ENCODE data around the gene CABYR. TPM values are rescaled to one million over a fixed set of nuclear protein-coding genes. Genes with fewer than 3 reads are reported as not detected.

The CABYR gene
- polyA plus RNA-seq, 1 of the 3 experiments (the other 2 are of a cell fraction): 15.2 TPM

- CTCF ChIA-PET: interaction anchor here (0.6 to 1.6 kb wide), 2 partner anchors 17 to 452 kb away, joined by 3 to 5 read pairs; no protein-coding TSS in a partner anchor
- Histone ChIP-seq H4K20me1 (ENCODE audit: insufficient read depth) (no peaks in the 10 kb centered on the region), H3K9me2 (no peaks in the 10 kb centered on the region), H3K36me3 (replicated peaks in 1 of 2; ENCODE audit: control insufficient read depth in 1 of 2, insufficient read depth in 2 of 2, low read length in 1 of 2) (peaks cover 36 to 62% of the 10 kb centered on the region in 2 experiments), H3K9ac (no peak overlapping the region), H3K27me3 (ENCODE audit: insufficient read depth) (no peaks in the 10 kb centered on the region), H3K4me3 (ENCODE audit: low read depth in 2 of 2, low read length in 1 of 2) (no peak overlapping the region), H3K9me3 (no peaks in the 10 kb centered on the region), H3K4me1 (ENCODE audit: control insufficient read depth in 1 of 2, insufficient read depth in 2 of 2, low read depth in 1 of 2, low read length in 1 of 2) (no peaks in the 10 kb centered on the region; a peak in 1 of 4 replicates), H3K4me2 (no peak overlapping the region), H3F3A (replicated peaks; ENCODE audit: insufficient read depth) (no peaks in the 10 kb centered on the region), H3K27ac (ENCODE audit: low read depth in 2 of 2, low read length in 1 of 2) (no peak overlapping the region), H3K79me2 (ENCODE audit: insufficient read depth) (no peaks in the 10 kb centered on the region), H2AFZ (ENCODE audit: low read depth) (no peak overlapping the region)
- POLR2A ChIA-PET: no interaction called here
- no peak for DNase-seq
- TF ChIP-seq TAF1 (IDR thresholded peaks at IDR 0.05; ENCODE audit: borderline replicate concordance, low read depth, low read length): no peak
- no peak for TF ChIP-seq MAX (IDR thresholded peaks at IDR 0.05; ENCODE audit: low read depth)
- TF ChIP-seq PBX3 (IDR thresholded peaks at IDR 0.05): no peak
- no peak for TF ChIP-seq GATA2 (CRISPR knock-in tag; IDR thresholded peaks at IDR 0.05)
- no peak for TF ChIP-seq EP300 (IDR thresholded peaks at IDR 0.05; ENCODE audit: borderline replicate concordance in 1 of 2, low read depth in 1 of 2, low read length in 1 of 2)
- no peak for TF ChIP-seq RFX5 (IDR thresholded peaks at IDR 0.05; ENCODE audit: low read length)
- no peak for TF ChIP-seq GABPA (IDR thresholded peaks at IDR 0.05; ENCODE audit: low read depth)
- no peak for TF ChIP-seq NRF1 (IDR thresholded peaks at IDR 0.05; ENCODE audit: low read depth, low read length)
- no peak for TF ChIP-seq SIN3A (IDR thresholded peaks at IDR 0.05; ENCODE audit: borderline replicate concordance, low read depth, low read length)
- TF ChIP-seq, protein P1, sequence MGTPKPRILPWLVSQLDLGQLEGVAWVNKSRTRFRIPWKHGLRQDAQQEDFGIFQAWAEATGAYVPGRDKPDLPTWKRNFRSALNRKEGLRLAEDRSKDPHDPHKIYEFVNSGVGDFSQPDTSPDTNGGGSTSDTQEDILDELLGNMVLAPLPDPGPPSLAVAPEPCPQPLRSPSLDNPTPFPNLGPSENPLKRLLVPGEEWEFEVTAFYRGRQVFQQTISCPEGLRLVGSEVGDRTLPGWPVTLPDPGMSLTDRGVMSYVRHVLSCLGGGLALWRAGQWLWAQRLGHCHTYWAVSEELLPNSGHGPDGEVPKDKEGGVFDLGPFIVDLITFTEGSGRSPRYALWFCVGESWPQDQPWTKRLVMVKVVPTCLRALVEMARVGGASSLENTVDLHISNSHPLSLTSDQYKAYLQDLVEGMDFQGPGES (IDR thresholded peaks at IDR 0.05; ENCODE audit: low read depth, low read length): no peak
- no peak for TF ChIP-seq ELF1 (IDR thresholded peaks at IDR 0.05)
- no peak for TF ChIP-seq YY1 (IDR thresholded peaks at IDR 0.05; ENCODE audit: low read depth)
- 98% methylated on average over 5 of the region's 5 CpGs for WGBS (ENCODE audit: low lambda C conversion rate)
Observed at GRCh38 chr18:24160086-24160485, 21.2 kb downstream of the CABYR start.

DNA sequence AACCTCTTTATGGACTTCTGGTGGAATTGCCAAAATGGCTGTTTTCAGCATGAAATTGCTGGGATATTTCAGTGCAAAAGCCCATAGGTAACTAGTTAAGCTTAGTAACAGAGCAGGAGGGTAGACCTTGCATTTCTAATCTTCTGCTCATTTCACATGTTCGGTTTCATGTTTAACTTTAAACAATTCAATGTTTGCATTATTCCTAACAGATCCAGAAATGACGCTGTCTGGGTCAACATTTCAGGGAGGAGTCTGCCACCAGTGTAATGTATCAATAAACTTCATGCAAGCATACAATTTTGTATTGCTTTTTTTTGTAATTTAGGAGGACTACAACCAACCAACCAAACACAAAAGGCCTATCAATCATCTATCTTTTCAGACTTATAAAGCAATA is 22.4 kb downstream of the CABYR start:
- H3K4me2 ChIP-seq: no peak overlapping the region
- POLR2A ChIA-PET: no interaction called here
- no peaks in the 10 kb centered on the region for H3K9me3 ChIP-seq
- H3K9me2 ChIP-seq: no peaks in the 10 kb centered on the region
- no peak for DNase-seq
- H3K27ac ChIP-seq (ENCODE audit: low read depth in 2 of 2, low read length in 1 of 2): no peak overlapping the region
- no peaks in the 10 kb centered on the region for H3K27me3 ChIP-seq (ENCODE audit: insufficient read depth)
- no peaks in the 10 kb centered on the region for H3K79me2 ChIP-seq (ENCODE audit: insufficient read depth)
- 91% methylated on average over 2 of the region's 2 CpGs for WGBS (ENCODE audit: low lambda C conversion rate)
- no peaks in the 10 kb centered on the region for H4K20me1 ChIP-seq (ENCODE audit: insufficient read depth)
- H2AFZ ChIP-seq (ENCODE audit: low read depth): no peak overlapping the region
- no peaks in the 10 kb centered on the region for H3F3A ChIP-seq (replicated peaks; ENCODE audit: insufficient read depth)
- H3K4me3 ChIP-seq (ENCODE audit: low read depth in 2 of 2, low read length in 1 of 2): no peak overlapping the region
- H3K4me1 ChIP-seq (ENCODE audit: control insufficient read depth in 1 of 2, insufficient read depth in 2 of 2, low read depth in 1 of 2, low read length in 1 of 2): no peaks in the 10 kb centered on the region; a peak in 1 of 4 replicates
- peaks cover 45 to 61% of the 10 kb centered on the region in 2 experiments for H3K36me3 ChIP-seq (replicated peaks in 1 of 2; ENCODE audit: control insufficient read depth in 1 of 2, insufficient read depth in 2 of 2, low read length in 1 of 2)
- CTCF ChIA-PET: interaction anchor here (1.6 kb wide), 1 partner anchor 16 kb away, joined by 5 read pairs; no protein-coding TSS in a partner anchor
- H3K9ac ChIP-seq: no peak overlapping the region
- no peak for TF ChIP-seq EZH2phosphoT487 (IDR thresholded peaks at IDR 0.05; ENCODE audit: borderline replicate concordance, low read depth)
- TF ChIP-seq SIN3A (IDR thresholded peaks at IDR 0.05; ENCODE audit: borderline replicate concordance, low read depth, low read length): no peak
- TF ChIP-seq MAX (IDR thresholded peaks at IDR 0.05; ENCODE audit: low read depth): no peak
- no peak for TF ChIP-seq TCF12 (IDR thresholded peaks at IDR 0.05)
- no peak for TF ChIP-seq POLR2AphosphoS5 (IDR thresholded peaks at IDR 0.05; ENCODE audit: low read depth, low read length)
- TF ChIP-seq SMC3 (IDR thresholded peaks at IDR 0.05; ENCODE audit: low read depth, low read length): no peak
- no peak for TF ChIP-seq EP300 (IDR thresholded peaks at IDR 0.05; ENCODE audit: borderline replicate concordance in 1 of 2, low read depth in 1 of 2, low read length in 1 of 2)
- TF ChIP-seq TEAD4 (IDR thresholded peaks at IDR 0.05; ENCODE audit: borderline replicate concordance, insufficient read depth): no peak
- no peak for TF ChIP-seq PBX3 (IDR thresholded peaks at IDR 0.05)
- TF ChIP-seq USF2 (IDR thresholded peaks at IDR 0.05; ENCODE audit: borderline replicate concordance, low read depth, low read length): no peak
- TF ChIP-seq, protein P1 (IDR thresholded peaks at IDR 0.05; ENCODE audit: low read depth, low read length): no peak
- TF ChIP-seq RAD21 (IDR thresholded peaks at IDR 0.05; ENCODE audit: low read length): no peak
- no peak for TF ChIP-seq RFX5 (IDR thresholded peaks at IDR 0.05; ENCODE audit: low read length)
